Muscle layer of colon (tissue), 2 donors: ENCODE measurements around the gene DUS1L.
A peak's percentile ranks its signal among the peaks of the same experiment; 100 is the strongest.

Experiments used
- H3K27ac ChIP-seq: one replicate; pipeline ENCODE4 v1.7.0; 2013; ENCODE audit warnings: low read depth, mild to moderate bottlenecking, low read length, moderate library complexity
- H3K27me3 ChIP-seq, 2 donors: one replicate each; pipeline ENCODE4 v1.7.0; 2013; ENCODE audit warnings: low read length in 2 of 2, mild to moderate bottlenecking in 2 of 2; ENCODE audit not compliant: insufficient read depth in 2 of 2, control insufficient read depth in 1 of 2
- H3K36me3 ChIP-seq: one replicate; pipeline ENCODE4 v1.7.0; 2013; ENCODE audit warnings: mild to moderate bottlenecking, low read length; ENCODE audit not compliant: insufficient read depth
- H3K4me1 ChIP-seq: one replicate; pipeline ENCODE4 v1.7.0; 2013; ENCODE audit warnings: mild to moderate bottlenecking, low read length; ENCODE audit not compliant: insufficient read depth
- H3K4me3 ChIP-seq, 2 donors: one replicate each; pipeline ENCODE4 v1.7.0; 2013; ENCODE audit warnings: low read length in 2 of 2, low read depth in 1 of 2, mild to moderate bottlenecking in 1 of 2, moderate library complexity in 1 of 2
- H3K9ac ChIP-seq: one replicate; pipeline ENCODE4 v1.7.0; 2013; ENCODE audit warnings: low read length
- H3K9me3 ChIP-seq: one replicate; pipeline ENCODE4 v1.7.0; 2013; ENCODE audit warnings: mild to moderate bottlenecking, low read length
- donor health status: abdominal sarcoma.
- donor health status: Adenocarcinoma of cecum.

DUS1L gene

DNA sequence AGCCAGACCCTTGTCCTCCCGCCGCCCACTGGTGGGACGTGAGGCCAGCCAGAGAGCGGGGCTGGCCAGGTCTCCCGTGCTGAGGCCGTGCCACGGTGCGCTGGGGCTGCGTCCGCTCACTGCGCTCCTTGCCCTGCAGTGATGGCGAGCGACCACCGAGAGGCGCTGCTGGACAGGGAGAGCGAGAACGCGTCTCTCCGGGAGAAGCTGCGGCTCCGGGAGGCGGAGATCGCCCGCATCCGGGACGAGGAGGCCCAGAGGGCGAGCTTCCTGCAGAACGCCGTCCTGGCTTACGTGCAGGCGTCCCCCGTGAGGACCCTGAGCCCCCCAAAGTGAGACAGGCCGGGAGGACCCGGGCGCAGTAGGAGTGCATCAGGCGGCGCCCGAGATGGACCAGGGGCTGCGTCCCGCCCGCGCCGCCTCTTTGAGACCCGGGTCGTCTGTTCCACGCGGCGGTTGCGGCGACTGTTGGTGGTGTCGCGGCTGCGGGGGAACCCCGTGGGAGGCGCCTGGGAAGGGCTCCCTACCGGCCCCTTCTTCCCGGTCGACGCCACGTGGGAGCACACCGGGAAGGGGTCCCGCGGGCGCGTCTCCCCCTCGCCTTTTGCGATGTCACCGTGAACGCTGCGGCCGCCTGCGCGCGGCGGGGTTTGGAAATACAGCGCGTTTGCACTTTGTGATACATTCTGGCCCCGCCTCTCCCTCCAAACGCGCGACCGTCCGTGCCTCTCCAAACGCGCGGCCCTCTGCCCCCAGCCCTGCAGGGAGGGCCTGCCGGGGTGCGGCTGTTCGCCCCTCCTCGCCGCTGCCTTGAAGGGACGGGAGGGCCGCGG is 34.9 kb downstream of the DUS1L start:
- Histone ChIP-seq H3K36me3 (no peaks in the 10 kb centered on the region), H3K9ac (no peak overlapping the region), H3K9me3 (no peaks in the 10 kb centered on the region), H3K27ac (no peak overlapping the region), H3K27me3 (peaks cover 13 to 25% of the 10 kb centered on the region in 2 donors), H3K4me3 (peak overlapping the region; percentile 27 to 32), H3K4me1 (peaks cover 6% of the 10 kb centered on the region)

DNA sequence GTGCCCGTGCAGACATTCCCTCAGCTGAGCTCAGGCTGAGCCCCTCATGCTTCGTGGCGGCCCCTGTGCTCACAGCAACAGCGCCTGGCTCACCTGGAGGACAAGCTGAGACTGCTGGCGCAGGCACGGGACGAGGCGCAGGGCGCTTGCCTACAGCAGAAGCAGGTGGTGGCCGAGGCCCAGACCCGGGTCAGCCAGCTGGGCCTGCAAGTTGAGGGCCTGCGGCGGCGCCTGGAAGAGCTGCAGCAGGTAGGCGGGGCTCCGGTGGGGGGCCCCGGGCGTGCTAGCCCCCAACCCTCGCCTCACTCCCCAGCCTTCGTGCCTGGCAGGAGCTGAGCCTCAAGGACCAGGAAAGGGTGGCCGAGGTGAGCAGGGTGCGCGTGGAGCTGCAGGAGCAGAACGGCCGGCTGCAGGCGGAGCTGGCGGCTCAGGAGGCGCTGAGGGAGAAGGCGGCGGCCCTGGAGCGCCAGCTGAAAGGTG is 35.6 kb downstream of the DUS1L start:
- Histone ChIP-seq H3K9me3 (no peaks in the 10 kb centered on the region), H3K4me1 (peaks cover 5% of the 10 kb centered on the region), H3K9ac (no peak overlapping the region), H3K27me3 (peaks cover 13 to 25% of the 10 kb centered on the region in 2 donors), H3K27ac (no peak overlapping the region), H3K36me3 (no peaks in the 10 kb centered on the region), H3K4me3 (no peak overlapping the region)

GRCh38 chr17:82029391-82029790 is 36.2 kb downstream of the DUS1L start:
- no peaks in the 10 kb centered on the region for H3K9me3 ChIP-seq
- no peak overlapping the region for H3K9ac ChIP-seq
- H3K27ac ChIP-seq = no peak overlapping the region
- no peaks in the 10 kb centered on the region for H3K36me3 ChIP-seq
- H3K27me3 ChIP-seq = peaks cover 13 to 25% of the 10 kb centered on the region in 2 donors
- no peak overlapping the region for H3K4me3 ChIP-seq
- peaks cover 5% of the 10 kb centered on the region for H3K4me1 ChIP-seq

DNA sequence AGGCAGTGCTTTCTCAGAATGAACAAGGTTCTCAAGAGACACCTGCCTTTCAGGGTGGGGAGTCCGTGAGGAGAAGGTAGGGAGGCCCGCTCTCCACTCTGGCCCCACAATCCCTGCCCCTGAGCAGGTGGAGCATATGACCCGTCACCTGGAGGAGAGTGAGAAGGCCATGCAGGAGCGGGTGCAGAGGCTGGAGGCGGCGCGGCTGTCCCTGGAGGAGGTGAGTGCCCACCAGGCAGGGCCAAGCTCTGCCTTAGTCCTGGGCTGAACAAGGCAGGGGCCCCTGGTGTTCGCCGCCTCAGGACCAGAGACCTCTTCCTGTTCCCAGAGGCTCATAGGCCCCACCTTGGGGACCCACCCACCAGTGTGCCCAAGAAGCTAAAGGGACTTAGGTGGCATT is 36.6 kb downstream of the DUS1L start:
- Histone ChIP-seq H3K4me3 (no peak overlapping the region), H3K36me3 (no peaks in the 10 kb centered on the region), H3K27me3 (peaks cover 13 to 25% of the 10 kb centered on the region in 2 donors), H3K27ac (no peak overlapping the region), H3K4me1 (peaks cover 10% of the 10 kb centered on the region), H3K9ac (no peak overlapping the region), H3K9me3 (no peaks in the 10 kb centered on the region)

DNA sequence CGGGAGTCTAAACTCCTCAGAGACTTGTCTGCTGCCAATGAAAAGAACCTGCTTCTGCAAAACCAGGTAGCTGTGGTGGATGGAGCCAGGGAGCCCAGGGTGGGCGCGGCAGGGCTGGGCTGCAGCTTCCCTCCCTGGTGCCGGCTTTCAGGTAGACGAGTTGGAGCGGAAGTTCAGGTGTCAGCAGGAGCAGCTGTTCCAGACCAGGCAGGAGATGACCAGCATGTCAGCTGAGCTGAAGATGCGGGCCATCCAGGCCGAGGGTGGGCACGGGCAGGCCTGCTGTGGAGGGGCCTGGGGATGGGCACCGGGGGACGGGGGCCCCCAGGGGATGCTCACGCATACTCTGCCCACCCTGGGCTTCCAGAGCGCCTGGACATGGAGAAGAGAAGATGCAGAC is 37.4 kb downstream of the DUS1L start:
- Histone ChIP-seq H3K27me3 (peaks cover 13 to 20% of the 10 kb centered on the region in 2 donors), H3K4me1 (peaks cover 14% of the 10 kb centered on the region), H3K4me3 (no peak overlapping the region), H3K9me3 (no peaks in the 10 kb centered on the region), H3K36me3 (no peaks in the 10 kb centered on the region), H3K9ac (no peak overlapping the region), H3K27ac (no peak overlapping the region)

GRCh38 chr17:82025401-82026107 is 40.0 kb downstream of the DUS1L start:
- no peaks in the 10 kb centered on the region for H3K27me3 ChIP-seq
- no peak overlapping the region for H3K27ac ChIP-seq
- H3K36me3 ChIP-seq = no peaks in the 10 kb centered on the region
- no peaks in the 10 kb centered on the region for H3K9me3 ChIP-seq
- no peak overlapping the region for H3K9ac ChIP-seq
- H3K4me3 ChIP-seq = no peak overlapping the region
- H3K4me1 ChIP-seq = peaks cover 30% of the 10 kb centered on the region

- Histone ChIP-seq H3K27ac (no peak overlapping the region), H3K9ac (no peak overlapping the region), H3K4me1 (peaks cover 25% of the 10 kb centered on the region), H3K36me3 (no peaks in the 10 kb centered on the region), H3K9me3 (no peaks in the 10 kb centered on the region), H3K4me3 (no peak overlapping the region), H3K27me3 (no peaks in the 10 kb centered on the region)
Observed at GRCh38 chr17:82024859-82025258, 40.7 kb downstream of the DUS1L start.

DNA sequence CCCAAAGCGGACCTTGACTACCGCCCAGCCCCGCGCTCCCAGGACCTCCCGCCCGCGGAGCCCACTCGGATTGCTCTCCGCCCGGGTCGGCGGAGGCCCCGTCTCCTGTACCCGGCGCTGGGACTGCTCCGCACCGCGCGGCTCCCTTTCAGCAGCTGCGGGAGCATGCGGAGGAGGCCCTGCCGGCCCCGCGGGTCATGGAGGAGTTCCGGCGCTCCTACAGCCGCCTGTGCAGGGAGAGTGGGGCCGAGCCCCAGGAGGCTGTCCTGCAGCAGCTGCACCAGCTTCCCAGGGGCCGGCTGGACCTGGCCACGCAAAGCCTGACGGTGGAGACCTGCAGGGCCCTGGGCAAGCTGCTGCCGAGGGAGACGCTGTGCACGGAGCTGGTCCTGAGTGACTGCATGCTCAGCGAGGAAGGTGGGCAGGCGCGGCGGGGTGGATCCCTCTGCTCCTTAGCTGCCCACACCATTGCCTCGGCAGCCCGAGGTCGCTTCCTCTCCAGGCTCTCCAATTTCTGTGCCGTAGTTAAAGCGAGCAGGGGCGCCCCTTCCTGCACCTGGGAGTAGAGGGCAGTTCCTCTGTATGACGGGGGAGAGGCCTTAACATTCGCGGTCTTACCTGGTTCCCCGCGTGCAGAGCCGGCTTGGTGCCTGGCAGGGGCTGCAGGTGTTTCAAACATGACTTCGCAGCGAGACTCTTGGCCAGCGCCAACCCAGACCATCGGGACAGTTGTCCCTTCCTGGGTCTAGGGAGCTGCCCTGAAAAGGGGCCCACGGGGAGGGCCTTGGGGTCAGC is 42.0 kb downstream of the DUS1L start:
- no peak overlapping the region for H3K9ac ChIP-seq
- no peak overlapping the region for H3K27ac ChIP-seq
- no peaks in the 10 kb centered on the region for H3K27me3 ChIP-seq
- H3K36me3 ChIP-seq = no peaks in the 10 kb centered on the region
- peaks cover 24% of the 10 kb centered on the region for H3K4me1 ChIP-seq
- H3K4me3 ChIP-seq = peak overlapping the region; percentile 63 to 66
- no peaks in the 10 kb centered on the region for H3K9me3 ChIP-seq

DNA sequence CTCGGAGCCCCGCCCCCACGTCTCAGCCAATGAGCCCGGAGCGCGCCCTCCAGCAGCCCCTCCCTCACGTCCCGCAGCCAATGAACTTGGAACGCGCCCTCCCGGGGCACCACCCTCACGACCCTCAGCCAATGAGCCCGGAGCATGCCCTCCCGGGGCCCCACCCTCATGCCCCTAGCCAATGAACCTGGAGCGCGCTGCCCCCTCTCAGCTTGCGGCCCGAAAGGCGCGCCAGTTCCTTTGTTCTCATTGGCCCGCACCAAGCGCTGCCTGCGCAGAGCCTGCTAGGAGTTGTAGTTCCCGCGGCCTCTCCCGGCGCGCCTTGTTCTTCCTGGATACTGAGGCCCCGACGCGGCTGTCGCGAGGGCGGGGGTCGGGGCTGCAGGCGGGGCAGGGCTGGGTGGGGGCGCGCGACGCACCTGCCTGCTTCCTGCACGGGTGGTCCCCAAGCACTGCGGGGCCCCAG is 42.6 kb downstream of the DUS1L start, which contains the start of gene LRRC45:
Gene LRRC45, plus strand, starts transcription at position 325 of the 466 bp plus-strand sequence. CDS start 339 bp downstream, outside the sequence.
- no peaks in the 10 kb centered on the region for H3K9me3 ChIP-seq

GRCh38 chr17:82022310-82022980 is 43.2 kb downstream of the DUS1L start, which contains the start of gene CENPX:
TSS of gene CENPX (minus strand) at chr17:82022878. CDS start at chr17:82022861, 17 bp downstream.
- Histone ChIP-seq H3K27me3 (no peaks in the 10 kb centered on the region), H3K9ac (peak within 1 kb of the TSS; percentile 24), H3K27ac (peak within 1 kb of the TSS; percentile 49), H3K4me1 (peaks cover 24% of the 10 kb centered on the region), H3K4me3 (peak within 1 kb of the TSS; percentile 75 to 86), H3K9me3 (no peaks in the 10 kb centered on the region), H3K36me3 (no peaks in the 10 kb centered on the region)

More for the DNA sequence above, 42.6 kb downstream of the DUS1L start, which contains the start of gene LRRC45:
- Histone ChIP-seq H3K4me1 (peaks cover 24% of the 10 kb centered on the region), H3K9ac (peak within 1 kb of the TSS; percentile 24), H3K27ac (peak within 1 kb of the TSS; percentile 49), H3K36me3 (no peaks in the 10 kb centered on the region), H3K27me3 (no peaks in the 10 kb centered on the region), H3K4me3 (peak within 1 kb of the TSS; percentile 75 to 86)
